GM19455 (cell line): ENCODE measurements around the gene ARHGEF16.

Source experiments
- ATAC-seq: cut with Tn5 transposase; IDR thresholded peaks from one replicate; pipeline ENCODE4 v1.9.1; 2021; ENCODE audit not compliant: unreplicated experiment

Gene ARHGEF16

GRCh38 chr1:3455670-3456448, 1.4 kb downstream of the ARHGEF16 start:
- no peak for ATAC-seq

- no peak for ATAC-seq
Measured at GRCh38 chr1:3456449-3456963, 2.0 kb downstream of the ARHGEF16 start.

- ATAC-seq = no peak
Measured at GRCh38 chr1:3456964-3457909, 2.8 kb downstream of the ARHGEF16 start.

GRCh38 chr1:3457910-3458883, 3.7 kb downstream of the ARHGEF16 start:
- no peak for ATAC-seq

- ATAC-seq = no peak
Measured at GRCh38 chr1:3459051-3459908, 4.8 kb downstream of the ARHGEF16 start.

GRCh38 chr1:3459940-3460671, 5.6 kb downstream of the ARHGEF16 start:
- no peak for ATAC-seq

- ATAC-seq = no peak
Measured at GRCh38 chr1:3460672-3461131, 6.2 kb downstream of the ARHGEF16 start.

GRCh38 chr1:3461238-3461933, 6.9 kb downstream of the ARHGEF16 start:
- ATAC-seq = no peak

- ATAC-seq = no peak
Measured at GRCh38 chr1:3461934-3462275, 7.4 kb downstream of the ARHGEF16 start.

GRCh38 chr1:3462356-3463012, 8.0 kb downstream of the ARHGEF16 start:
- no peak for ATAC-seq

GRCh38 chr1:3463013-3463385, 8.5 kb downstream of the ARHGEF16 start:
- no peak for ATAC-seq

- ATAC-seq = no peak
Measured at GRCh38 chr1:3463408-3463863, 9.0 kb downstream of the ARHGEF16 start.

- no peak for ATAC-seq
Measured at GRCh38 chr1:3463891-3464648, 9.6 kb downstream of the ARHGEF16 start.

- no peak for ATAC-seq
Measured at GRCh38 chr1:3464649-3465025, 10.2 kb downstream of the ARHGEF16 start.

- ATAC-seq = no peak
Measured at GRCh38 chr1:3465091-3465934, 10.8 kb downstream of the ARHGEF16 start.

GRCh38 chr1:3465935-3466321, 11.5 kb downstream of the ARHGEF16 start:
- ATAC-seq = no peak
